ENCODE results near the gene SLC34A3.

SLC34A3 gene

GRCh38 chr9:137195525-137196220, 35.0 kb upstream of the SLC34A3 start:
- DNase-seq: peak in 2 of 14 donors; percentile 12 to 37

DNA sequence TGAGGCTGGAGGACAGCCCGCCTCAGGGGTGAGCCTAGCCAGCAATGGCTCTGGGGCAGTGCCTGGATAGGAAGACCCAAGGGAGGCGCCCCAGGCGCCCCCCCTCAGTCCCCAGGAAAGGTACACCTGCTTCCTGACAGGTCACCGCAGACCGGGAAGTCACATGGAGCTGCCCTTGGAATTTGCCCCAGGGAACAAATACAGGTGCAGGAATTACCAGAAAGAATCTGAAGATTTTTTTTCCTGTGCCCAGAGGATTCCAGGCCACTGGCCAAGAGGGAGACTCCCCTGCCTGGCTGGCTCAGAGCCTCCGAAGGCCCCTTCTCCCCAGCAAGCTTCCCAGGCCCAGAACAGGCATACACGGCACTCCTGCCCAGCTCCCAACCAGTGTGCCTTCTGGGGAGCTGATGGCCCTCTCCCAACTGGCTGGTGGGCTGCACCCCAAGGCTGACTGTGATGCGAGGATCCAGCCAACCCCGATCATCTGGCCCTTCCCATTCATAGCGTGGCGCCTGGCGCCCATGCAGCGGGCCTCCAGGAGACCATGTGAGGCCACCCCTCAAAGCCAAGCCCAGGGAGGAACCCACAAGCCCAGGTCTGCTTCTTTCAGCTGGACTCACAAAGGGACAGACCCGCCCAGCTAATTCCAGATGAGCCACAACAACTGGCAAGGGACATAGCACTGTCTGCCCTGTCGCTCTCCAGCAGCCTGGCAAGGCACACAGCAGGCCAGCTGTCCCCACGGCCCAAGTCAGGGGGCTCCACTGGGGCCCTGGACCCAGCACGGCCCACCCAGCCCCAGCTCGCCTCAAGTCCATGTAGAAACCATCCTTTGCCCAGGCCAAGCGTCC, 32.4 kb upstream of the SLC34A3 start:
- DNase-seq: peak in 3 of 14 donors; percentile 54 to 70 (median 60)

DNA sequence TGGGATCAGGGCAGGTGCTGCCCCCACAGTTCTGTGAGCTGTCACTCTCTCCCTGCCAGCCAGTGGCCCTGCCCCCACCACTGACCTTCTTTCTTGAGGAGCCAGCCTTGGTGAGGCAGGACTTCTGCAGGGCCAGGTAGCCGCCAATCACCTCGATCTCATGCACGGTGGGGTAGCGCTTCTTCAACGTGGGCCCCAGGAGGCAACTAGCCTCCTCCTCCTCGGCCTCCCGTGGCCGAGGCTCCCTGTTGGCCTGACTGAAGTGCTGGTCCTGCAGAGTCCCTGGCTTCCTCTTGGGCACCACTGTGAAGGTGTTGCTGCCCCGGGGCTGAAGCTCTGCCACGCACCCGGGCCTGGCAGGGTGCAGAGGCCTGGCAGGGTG, 31.8 kb upstream of the SLC34A3 start:
- DNase-seq: peak in 3 of 14 donors; percentile 22 to 80 (median 54)

- DNase-seq: peak in 1 of 14 donors; percentile 20
Observed at GRCh38 chr9:137199411-137200121, 31.1 kb upstream of the SLC34A3 start.

DNA sequence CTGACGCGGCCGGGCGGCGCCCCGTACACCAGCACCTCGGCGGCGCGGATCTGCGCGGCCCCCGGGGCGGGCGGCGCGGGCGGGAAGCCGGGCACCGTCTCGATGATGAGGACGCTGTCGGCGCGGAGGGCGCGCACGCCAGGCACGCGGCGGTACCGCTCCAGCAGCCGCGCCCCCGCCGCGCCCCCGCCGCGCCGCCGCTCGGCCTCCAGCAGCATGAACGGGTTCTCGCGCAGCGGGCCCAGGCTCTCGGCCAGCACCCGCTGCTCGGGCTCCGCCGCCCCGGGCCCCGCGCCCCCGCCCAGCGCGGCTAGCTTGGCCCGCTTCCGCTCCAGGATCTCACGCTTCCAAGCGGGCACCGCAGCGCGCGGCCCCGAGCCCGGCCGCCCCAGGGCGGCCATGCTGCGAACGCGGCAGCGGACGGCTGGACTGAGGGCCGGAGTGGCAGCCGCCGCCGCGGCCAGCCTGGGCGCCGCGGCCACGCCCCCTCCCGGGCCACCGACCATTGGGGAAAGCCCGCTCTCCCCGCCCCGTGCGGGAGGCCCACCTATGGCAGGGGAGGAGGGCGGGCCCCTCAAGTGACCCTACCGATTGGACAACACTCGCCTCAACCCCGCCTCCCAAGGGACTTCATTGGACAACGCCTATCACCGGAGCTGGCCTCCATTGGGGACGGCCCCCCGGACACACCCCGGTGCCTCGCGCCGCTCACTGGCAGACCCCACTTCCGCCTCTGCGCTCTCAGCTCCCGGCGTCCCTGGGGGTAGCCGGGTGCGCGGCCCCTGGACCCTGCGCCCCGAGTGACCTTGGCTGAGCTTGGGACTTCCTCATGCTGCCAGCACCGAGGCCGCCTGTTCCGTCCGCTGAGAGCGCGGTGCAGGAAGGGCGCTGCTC, 30.1 kb upstream of the SLC34A3 start, which contains the start of gene TPRN:
TPRN (minus strand) TSS at position 431 of the 894 bp plus-strand sequence; CDS start at position 401, 30 bp downstream.
- DNase-seq: peak; percentile 69 to 99 (median 96)

DNA sequence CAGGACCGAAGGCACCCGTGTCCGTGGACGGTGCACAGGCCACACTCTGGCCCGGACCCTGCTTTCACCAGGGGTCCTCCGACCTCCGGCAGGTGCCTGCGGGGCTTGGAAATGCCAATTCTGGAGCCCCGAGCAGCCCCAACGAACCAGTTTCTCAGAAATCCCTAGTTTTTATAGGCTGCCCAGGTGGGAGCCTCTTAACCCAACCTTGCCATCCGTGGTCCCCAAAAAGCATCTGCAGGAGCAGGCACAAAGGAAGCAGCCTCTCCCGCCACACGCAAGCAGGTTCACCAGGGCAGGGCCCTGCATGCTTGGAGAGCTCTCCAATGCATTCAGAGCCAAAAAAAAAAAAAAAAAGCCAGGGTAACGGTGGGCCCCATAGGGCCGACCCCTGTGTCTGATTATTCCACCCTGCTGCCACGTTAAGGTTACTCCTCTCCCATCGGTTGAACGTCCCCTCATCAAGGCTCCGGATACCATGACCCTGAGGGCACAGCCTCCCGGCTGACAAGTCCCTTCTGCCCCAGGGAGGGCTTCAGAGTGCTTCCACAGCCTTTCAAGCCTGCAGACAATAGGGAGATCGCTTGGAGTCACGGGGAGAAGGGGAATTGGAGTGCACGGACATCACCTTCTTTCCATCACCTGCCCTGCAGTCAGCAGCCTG, 29.4 kb upstream of the SLC34A3 start:
- DNase-seq: no peak

GRCh38 chr9:137202966-137203365, 27.7 kb upstream of the SLC34A3 start:
- DNase-seq: no peak

GRCh38 chr9:137204731-137205125, 26.0 kb upstream of the SLC34A3 start:
- DNase-seq: no peak

DNA sequence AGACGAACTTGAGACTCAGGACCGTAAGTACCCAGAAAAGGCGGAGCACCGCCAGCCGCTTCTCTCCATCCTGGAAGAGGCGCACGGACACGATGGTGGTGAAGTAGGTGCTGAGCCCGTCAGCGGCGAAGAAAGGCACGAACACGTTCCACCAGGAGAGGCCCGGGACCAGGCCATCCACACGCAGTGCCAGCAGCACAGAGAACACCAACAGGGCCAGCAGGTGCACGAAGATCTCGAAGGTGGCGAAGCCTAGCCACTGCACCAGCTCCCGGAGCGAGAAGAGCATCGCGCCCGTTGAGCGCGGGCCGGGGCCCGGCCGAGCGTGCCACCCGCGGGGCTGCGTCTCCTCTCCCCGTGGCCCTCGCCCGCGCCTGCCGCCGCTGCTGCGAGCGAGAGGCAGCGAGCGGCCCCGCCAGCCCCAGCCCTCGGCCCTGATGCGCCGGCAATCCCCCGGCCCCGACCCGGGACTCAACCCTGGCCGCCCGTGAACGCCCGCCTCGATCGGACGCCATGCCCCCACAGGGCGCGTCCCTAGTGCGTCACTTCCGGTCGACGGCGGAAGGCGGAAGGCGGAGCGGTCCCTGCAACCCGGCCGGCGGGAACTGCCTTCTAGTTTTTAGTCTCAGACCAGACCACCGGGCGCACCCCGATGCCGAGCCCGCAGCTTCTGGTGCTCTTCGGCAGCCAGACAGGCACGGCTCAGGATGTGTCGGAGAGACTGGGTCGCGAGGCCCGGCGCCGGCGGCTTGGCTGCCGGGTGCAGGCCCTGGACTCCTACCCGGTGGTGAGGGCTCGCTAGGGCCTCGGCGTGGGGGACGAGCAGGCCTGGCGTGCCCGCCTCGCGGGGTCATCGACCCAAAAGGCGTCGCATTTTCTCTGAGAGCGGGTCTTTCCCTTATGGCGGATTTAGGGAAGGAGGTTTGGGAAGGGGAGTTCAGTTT, 25.3 kb upstream of the SLC34A3 start, which contains the start of the genes NDOR1 and TMEM203:
NDOR1 (plus strand) TSS at position 575 of the 944 bp plus-strand sequence; CDS start at position 653, 78 bp downstream.
TMEM203 (minus strand) TSS at position 523 of the 944 bp plus-strand sequence; CDS start at position 289, 234 bp downstream.
- DNase-seq: peak; percentile 26 to 94 (median 84)

GRCh38 chr9:137206602-137207001, 24.1 kb upstream of the SLC34A3 start:
- no peak for DNase-seq

DNA sequence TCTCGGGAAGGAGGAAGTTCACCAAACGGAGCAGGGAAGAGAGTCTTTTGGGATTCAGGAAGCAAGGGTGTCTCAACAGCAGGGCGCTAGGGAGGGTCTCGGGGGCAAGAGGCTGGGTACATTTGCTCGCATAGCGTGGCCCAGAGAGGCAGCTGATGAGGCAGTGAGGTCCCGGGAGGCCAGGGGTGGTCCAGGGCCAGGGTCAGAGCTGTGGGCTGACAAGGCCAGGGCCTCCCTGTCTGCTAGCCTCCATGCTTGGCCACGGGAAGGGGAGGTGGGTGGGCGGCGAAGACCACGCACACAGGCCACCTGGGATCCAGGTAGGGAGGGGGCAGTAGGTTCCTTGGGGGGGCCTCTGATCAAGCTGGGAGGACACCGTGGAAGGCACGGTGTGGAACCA, 19.2 kb upstream of the SLC34A3 start:
- no peak for DNase-seq

GRCh38 chr9:137212520-137212919, 18.2 kb upstream of the SLC34A3 start:
- DNase-seq: no peak

DNA sequence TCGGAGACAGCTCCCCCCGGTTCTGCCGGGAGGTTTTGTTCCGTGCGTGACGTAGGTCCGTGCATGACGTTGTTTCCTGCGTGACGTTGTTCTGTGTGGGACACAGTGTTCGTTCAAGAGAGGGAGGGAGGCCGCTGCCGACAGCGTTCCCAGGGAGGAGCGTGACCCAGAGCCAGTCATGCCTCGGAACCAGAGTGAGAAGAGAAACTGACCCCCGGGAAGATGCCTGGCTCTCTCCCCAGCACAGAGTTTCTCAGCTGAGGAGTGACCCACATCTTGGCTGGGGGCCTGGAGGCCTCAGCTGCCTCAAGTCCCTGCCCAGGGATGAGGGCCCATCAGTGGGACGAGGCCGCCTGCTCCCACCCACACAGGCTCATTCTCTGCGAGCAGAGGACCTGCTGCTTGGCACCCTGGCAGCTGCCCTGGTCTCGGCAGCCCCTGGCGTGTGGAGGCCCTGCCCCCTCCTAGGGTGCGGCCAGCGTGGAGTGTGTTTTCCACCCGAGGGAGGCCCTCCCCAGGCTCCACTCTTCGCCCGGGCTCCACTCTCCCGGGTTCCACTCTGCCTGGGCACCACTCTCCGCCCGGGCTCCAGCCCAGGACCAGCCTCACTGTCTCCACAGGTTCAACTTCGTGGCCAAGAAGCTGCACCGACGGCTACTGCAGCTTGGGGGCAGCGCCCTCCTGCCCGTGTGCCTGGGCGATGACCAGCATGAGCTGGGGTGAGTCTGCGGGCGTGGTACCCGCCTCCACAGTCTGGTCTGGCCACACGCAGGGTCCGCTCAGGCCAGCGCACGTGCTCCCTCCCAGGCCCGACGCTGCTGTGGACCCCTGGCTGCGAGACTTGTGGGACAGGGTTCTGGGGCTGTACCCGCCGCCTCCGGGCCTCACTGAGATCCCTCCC, 17.3 kb upstream of the SLC34A3 start:
- DNase-seq: peak in 6 of 14 donors; percentile 32 to 74 (median 57)

DNA sequence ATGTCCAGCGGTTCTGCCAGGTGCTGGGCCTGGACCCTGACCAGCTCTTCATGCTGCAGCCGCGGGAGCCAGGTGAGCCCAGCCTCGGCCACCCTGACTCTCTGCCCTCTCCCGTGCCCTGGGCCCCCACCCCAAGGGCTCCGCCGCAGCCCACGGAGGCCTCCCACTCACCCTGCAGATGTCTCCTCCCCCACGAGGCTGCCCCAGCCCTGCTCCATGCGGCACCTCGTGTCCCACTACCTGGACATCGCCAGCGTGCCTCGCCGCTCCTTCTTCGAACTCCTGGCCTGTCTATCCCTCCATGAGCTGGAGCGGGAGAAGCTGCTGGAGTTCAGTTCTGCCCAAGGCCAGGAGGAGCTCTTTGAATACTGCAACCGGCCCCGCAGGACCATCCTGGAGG, 16.1 kb upstream of the SLC34A3 start:
- no peak for DNase-seq

- no peak for DNase-seq
Observed at GRCh38 chr9:137215196-137215986, 15.3 kb upstream of the SLC34A3 start.

GRCh38 chr9:137216188-137216965, 14.3 kb upstream of the SLC34A3 start:
- DNase-seq: no peak

Measured in C1 segment of cervical spinal cord (tissue), 14 donors.